HEK293T (cell line): ENCODE data around the gene KHK.
"Not testable (repeated sequence)": the region's sequence is repeated elsewhere in the genome, so short reads cannot be mapped to it uniquely, and the experiment has no call there.

ENCODE experiments used
- SP1 ChIP-seq: fragments of 450-650 bp; IDR thresholded peaks from 2 replicates; pipeline ENCODE4 v1.6.1; 2017
- SUZ12 ChIP-seq: fragments of 450-650 bp; IDR thresholded peaks from 2 replicates; pipeline ENCODE4 v1.6.1; 2016; ENCODE audit warnings: mild to moderate bottlenecking

GRCh38 chr2:27119330-27119670 is 32.7 kb downstream of the KHK start:
- TF ChIP-seq SP1, SUZ12: not testable (repeated sequence)
